HG02798 (cell line): ENCODE data around the gene PLIN4.

Experiments
- ATAC-seq: cut with Tn5 transposase; IDR thresholded peaks from one replicate; pipeline ENCODE4 v1.9.1; 2021; ENCODE audit warnings: mild to moderate bottlenecking; ENCODE audit not compliant: unreplicated experiment, poor library complexity

The PLIN4 gene

DNA sequence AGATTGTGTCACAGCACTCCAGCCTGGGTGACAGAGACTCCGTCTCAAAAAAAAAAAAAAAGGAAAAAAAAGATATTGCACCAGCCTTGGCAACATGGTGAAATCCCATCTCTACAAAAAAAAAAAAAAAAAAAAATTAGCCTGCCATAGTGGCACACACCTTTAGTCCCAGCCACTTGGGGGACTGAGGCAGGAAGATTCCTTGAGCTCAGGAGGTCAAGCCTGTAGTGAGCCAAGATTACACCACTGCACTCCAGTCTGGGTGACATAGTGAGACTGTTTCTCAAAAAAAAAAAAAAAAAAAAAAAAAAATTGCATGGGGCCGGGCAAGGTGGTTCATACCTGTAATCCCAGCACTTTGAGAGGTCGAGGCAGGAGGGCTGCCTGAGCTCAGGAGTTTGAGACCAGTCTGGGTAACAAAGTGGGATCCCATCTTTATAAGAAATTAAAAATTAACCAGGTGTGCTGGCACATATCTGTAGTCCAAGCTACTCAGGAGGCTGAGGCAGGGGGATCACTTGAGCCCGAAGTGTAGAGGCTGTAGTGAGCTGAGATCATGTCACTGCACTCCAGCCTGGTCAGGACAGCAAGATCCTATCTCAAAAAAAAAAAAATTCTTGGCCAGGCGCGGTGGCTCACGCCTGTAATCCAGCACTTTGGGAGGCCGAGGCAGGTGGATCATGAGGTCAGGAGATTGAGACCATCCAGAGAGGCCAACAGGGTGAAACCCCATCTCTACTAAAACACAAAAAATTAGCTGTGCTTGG, 53.3 kb downstream of the PLIN4 start:
- no peak for ATAC-seq

DNA sequence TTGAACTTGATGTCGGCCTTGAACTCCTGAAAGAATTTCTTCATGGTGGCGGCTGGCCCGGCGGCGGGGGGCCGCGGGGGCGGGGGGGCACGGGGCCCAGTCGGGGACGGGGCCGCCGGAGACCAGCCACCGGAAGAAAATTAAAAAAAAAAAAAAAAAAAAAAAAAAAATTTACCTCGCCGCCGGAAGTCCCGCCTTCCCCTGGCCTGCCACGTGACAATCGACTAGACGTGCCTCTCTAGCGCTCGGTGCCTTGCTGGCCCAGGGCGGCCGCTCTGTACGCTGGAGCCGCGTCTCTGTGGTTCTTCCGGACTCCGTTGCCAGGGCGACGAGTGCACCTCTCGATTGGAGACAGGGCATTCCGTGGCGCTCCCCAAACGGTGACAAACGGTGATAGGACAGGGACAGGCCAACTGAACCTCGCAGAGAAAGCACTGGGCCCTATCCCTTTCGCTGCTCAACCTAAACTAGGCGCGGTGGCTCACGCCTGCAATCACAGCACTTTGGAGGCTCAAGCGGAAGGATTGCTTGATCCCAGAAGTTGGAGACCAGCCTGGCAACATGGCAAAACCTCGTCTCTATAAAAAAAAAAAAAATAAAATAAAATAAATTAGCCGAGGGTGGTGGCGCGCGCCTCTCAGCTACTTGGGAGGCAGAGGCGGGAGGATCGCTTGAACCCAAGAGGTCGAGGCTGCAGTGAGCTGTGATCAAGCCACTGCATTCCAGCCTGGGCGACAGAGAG, 60.5 kb downstream of the PLIN4 start, which contains the start of gene UBXN6:
Gene UBXN6, minus strand, starts transcription at position 141 of the 742 bp plus-strand sequence. Its CDS starts 97 bp downstream, at position 44.
- ATAC-seq, result peak; percentile 95

DNA sequence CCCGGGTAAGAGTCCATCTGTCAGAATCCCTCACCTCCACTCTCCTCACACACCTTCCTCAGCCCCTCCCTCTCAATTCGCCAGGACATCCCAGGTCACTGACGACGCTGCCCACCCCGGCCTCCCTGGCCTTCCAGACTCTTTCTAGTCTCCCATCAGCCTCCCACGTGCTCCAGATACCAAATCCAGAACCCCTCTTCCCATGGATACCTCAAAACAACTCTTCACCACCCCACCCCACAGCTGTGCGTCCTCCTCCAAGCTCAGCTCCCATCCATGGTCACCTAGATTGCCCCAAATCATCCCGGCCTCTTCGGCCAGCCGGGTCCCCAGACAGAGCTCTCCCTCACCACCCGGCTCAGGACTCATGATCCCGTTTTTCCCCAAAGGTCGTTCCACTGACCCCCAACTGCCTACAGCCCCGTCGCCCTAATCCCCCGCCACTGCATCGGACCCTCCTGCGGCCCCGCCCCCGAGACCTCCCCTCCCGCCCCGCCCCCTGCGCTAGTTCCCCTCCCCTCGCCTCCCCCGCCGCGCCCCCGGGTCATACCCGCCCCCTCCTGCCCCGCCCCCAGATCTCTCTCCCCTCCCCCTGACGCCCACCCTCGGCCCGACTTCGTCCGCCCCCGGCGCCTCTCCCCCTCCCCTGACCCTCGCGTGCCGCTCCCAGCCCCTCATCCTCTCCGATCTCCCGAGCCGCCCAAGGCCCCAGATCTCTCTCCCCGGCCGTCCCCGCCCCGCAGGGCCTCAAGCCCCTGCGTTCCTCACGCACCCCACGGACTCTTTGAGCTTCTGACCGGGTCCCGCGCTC, 61.2 kb downstream of the PLIN4 start:
- ATAC-seq, result no peak

DNA sequence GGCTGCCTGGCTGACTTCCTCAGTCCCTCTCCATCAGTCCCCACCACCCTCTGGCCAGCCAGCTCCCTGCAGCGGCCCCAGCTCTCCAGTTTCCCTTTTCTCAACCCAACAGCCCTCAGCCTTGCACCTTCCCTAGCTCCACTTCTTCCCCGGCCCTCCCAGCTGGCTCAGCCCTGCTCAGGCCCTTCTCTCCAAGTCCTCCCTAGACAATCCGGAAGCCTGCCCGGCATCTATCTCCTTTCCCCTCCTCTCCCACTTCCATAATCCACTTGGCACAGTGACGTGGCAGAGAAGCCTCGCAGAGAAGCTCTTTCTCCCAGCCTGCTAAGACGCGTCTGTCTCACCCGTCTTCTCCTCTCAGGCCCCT, 61.8 kb downstream of the PLIN4 start:
- no peak for ATAC-seq

DNA sequence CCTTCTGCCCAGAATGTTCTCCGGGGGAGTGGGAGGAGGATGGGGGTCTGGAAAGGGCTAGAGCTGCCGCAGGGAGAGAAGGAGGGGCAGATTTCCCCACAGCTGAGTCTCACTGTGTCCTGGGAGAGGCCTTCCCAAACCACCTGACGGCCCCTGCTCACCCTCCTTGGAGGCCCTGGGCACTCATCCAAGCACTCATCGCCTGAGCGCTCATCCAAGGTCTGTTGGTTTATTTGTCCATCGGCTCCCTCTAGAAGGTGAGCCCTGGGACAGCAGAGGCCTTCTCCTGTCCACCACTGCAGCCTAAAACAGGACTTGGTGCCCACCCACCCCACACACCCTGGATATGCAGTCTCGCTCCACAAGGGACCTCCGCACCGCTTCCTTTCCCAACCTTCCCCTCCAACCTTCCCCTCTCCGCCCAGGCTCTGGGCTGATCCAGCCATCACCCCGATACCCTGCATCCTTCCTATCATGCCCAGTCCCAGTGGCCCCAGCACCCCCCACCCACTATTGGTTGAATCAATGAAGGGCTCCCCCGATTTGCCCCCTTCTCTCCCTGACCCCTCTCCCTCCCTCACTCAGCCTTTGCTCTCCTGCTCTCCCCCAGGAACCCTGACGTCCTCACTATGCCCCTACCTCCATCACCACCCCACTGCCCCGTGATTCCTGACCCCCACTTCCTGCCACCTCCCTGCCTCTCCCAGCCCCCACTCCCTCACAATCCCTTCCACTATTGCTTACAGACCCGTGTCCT, 62.4 kb downstream of the PLIN4 start:
- no peak for ATAC-seq

DNA sequence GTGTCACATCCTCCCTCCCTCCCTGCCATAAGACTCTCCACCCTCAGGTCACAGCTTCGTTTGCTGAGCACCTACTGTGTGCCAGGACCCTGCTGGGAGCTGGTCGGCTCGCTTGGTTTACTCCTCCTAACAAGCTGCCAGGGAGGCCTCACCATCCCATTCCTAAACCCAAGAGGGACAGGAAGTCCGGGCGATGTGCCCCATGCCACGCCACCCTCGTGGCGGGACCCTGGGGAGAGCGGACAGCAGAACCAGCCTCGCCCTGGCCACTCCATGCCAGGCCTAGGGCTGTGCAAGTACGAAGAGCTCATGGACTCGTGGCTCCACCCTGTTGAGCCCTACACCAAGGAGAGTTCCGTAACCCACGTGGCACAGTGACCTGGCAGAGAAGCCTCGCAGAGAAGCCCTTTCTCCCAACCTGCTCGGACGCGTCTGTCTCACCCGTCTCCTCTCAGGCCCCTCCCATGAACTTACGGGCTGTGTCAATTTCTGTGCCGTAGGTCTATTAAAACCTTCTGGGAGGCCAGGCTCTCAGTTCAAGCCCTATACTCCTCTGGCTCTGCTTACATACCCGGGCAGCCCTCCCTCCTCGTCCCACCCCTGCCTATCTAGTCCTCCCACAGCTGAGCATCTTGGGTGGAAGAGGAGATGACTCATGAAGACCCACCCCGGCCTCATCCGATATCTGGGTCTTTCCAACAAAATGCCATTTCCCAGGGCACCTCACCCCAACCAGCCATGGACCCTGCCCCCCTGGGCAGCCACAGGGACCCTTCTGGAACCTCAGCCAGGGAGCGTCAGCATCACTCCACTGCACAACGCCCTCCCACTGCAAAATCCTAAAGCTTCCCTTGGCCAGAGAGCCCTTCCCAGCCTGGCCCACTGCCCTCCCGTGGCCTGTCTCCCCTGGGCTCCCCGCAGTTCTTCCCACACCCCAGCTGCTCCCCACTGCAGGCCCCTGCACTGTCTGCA, 63.3 kb downstream of the PLIN4 start:
- ATAC-seq, result no peak

DNA sequence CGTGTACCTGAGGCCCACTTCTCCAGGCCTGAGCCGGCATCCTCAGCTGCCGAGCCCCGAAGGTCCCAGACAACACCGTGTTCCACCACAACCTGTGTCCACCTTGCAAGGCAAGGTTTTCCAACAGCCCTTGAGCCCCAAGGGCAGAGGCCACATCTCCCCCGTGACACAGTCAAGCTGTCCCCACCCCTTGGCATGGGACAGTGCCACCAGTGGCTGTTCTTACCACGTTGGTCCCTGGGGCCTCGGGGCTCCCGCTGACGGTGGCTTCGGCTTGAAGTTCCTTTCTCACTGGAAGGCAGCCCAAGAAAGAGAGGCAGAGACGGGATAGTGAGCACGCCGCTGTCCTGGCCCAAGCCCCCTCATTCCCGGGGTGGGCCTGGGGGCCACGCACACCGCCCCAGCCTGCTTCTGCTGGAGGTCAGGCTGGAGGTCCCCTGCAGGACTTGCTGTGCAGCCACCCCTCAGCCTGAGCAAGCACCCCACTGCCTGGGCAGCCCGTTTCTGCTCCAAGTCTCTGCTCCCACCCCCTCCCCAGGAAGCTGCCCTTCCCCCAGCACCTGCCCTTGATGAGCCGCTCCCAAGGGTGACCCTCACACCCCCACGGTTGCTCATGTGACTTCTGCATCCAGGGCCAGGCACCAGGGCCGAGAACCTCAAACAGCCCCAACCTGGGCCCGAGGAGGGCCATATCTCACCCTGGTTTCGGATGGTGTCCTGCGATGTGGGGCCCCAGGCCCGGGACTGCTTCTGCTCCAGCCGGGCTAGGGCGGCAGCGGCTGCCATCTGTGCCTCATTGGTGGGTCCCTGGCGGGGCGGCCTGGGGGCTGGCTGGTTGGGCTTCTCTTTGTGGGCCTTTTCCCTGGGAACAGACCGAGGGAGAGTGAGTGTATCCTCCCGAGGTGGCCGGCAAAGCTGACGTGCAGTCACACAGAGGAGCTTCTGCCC, 64.8 kb downstream of the PLIN4 start:
- ATAC-seq, result no peak

DNA sequence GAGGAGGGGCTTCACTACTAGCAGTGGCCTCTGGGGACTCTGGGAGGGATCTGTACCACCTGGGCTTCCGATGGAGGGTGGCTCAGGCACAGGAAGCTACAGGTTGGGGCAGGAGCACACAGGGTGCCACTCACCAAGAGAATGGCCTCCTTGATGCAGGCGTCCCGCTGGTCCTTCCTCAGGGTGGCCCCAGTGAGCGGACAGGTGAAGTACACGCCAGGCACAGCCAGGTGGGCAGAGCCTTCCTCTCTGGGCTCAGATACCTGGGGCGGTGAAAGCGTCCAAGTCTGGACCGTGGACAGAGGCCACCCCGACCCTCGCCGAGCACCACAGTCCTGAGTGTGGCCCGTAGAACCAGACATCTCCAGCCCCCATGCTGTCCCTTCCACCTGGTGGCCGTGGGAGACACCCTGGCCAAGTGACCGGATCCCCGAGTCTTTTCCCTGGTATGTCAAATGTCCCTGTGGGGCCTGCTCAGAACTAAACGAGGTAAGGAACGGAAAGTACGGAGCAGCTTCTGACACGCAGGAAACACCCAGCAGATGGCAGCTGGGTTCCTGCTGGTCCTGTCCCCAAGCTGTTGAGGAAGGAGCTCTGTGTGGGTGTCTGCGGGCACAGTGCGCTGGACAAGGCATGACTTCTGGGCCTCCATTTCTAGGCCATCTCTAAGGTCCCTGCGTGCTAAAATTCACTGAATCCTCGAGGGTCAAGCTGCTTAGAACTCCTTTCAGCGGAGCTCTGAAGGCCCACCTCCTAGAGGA, 65.9 kb downstream of the PLIN4 start:
- ATAC-seq, result no peak
